Stomach (tissue), 4 donors: Measurements from ENCODE around the gene HP1BP3.

Source experiments
- CTCF ChIP-seq, 7 experiments: fragments of 450-650 bp in 4 of 7; fragments of 200-600 bp in 3 of 7; sonication (generic) in 3 of 7; IDR thresholded peaks; one replicate each; pipeline ENCODE4 v1.5.1; 2016 to 2019; ENCODE audit warnings: antibody characterized with exemption in 7 of 7, control low read depth in 2 of 7, mild to moderate bottlenecking in 1 of 7
- POLR2AphosphoS5 ChIP-seq, 3 donors: sonication (generic); formaldehyde crosslinking; IDR thresholded peaks; one replicate each; pipeline ENCODE4 v1.6.1; 2016; ENCODE audit warnings: antibody characterized with exemption in 3 of 3

GRCh38 chr1:20732588-20733359 lies 54.3 kb downstream of the HP1BP3 start, which contains the start of gene SH2D5:
- TF ChIP-seq CTCF (IDR thresholded peaks at IDR 0.05) (peak in 3 of 7 experiments; percentile 10 to 32 (median 30)), POLR2AphosphoS5 (IDR thresholded peaks at IDR 0.05) (peak; percentile 43 to 83 (median 72))
